Superior temporal gyrus (tissue), 1 donor: ENCODE data around the gene F9.
A peak's percentile ranks its signal among the peaks of the same experiment; 100 is the strongest.
"Not testable (repeated sequence)": the region's sequence is repeated elsewhere in the genome, so short reads cannot be mapped to it uniquely, and the experiment has no call there.

ENCODE experiments used
- DNase-seq: peaks from one replicate; pipeline ENCODE4 v3.0.0-alpha.2; 2016; ENCODE audit errors: extremely low spot score

Gene F9

GRCh38 chrX:139530550-139530949, at the start of gene F9:
TSS of gene F9 (plus strand) at chrX:139530739. CDS start at chrX:139530765, 26 bp downstream.
- DNase-seq = no peak

- DNase-seq = no peak
Observed at GRCh38 chrX:139483699-139484098, 46.8 kb upstream of the F9 start.

- no peak for DNase-seq
Observed at GRCh38 chrX:139484591-139484990, 45.9 kb upstream of the F9 start.

GRCh38 chrX:139495324-139495723, 35.2 kb upstream of the F9 start:
- no peak for DNase-seq

GRCh38 chrX:139506333-139506732, 24.2 kb upstream of the F9 start:
- no peak for DNase-seq

- no peak for DNase-seq
Observed at GRCh38 chrX:139508099-139508498, 22.4 kb upstream of the F9 start.

GRCh38 chrX:139518475-139518874, 12.1 kb upstream of the F9 start:
- no peak for DNase-seq

GRCh38 chrX:139528829-139529228, 1.7 kb upstream of the F9 start:
- DNase-seq = not testable (repeated sequence)

- DNase-seq = no peak
Observed at GRCh38 chrX:139532834-139533233, 2.3 kb downstream of the F9 start.

GRCh38 chrX:139533444-139533843, 2.9 kb downstream of the F9 start:
- DNase-seq = no peak

- no peak for DNase-seq
Observed at GRCh38 chrX:139538907-139539790, 8.6 kb downstream of the F9 start.

- DNase-seq = no peak
Observed at GRCh38 chrX:139542652-139543051, 12.1 kb downstream of the F9 start.

GRCh38 chrX:139543920-139544319, 13.4 kb downstream of the F9 start:
- no peak for DNase-seq

GRCh38 chrX:139544591-139544990, 14.1 kb downstream of the F9 start:
- no peak for DNase-seq

GRCh38 chrX:139554376-139554775, 23.8 kb downstream of the F9 start:
- DNase-seq = no peak

- no peak for DNase-seq
Observed at GRCh38 chrX:139554991-139555675, 24.6 kb downstream of the F9 start.

- peak; percentile 58 for DNase-seq
Observed at GRCh38 chrX:139559383-139560042, 29.0 kb downstream of the F9 start.

- DNase-seq = no peak
Observed at GRCh38 chrX:139560221-139560620, 29.7 kb downstream of the F9 start.

- no peak for DNase-seq
Observed at GRCh38 chrX:139563251-139563650, 32.7 kb downstream of the F9 start.

- DNase-seq = no peak
Observed at GRCh38 chrX:139566981-139567380, 36.4 kb downstream of the F9 start.

GRCh38 chrX:139581068-139581467, 50.5 kb downstream of the F9 start:
- no peak for DNase-seq

GRCh38 chrX:139585613-139586012, 55.1 kb downstream of the F9 start:
- DNase-seq = no peak

GRCh38 chrX:139596068-139596467, 65.5 kb downstream of the F9 start:
- no peak for DNase-seq
